ENCODE measurements around the gene SYNE1.
"Not testable (repeated sequence)": the region's sequence is repeated elsewhere in the genome, so short reads cannot be mapped to it uniquely, and the experiment has no call there.

Gene SYNE1

GRCh38 chr6:152086223-152086873 is 550.8 kb downstream of the SYNE1 start:
- in situ Hi-C loops (cut with HindIII; ENCODE audit: low sequenced_read_pairs), result loop anchor here (5.0 kb wide), 1 partner anchor 94 kb away; no protein-coding TSS in a partner anchor

- in situ Hi-C loops (cut with HindIII; ENCODE audit: low sequenced_read_pairs), result loop anchor here (5.0 kb wide), 1 partner anchor 93 kb away; no protein-coding TSS in a partner anchor
Measured at GRCh38 chr6:152085451-152085921, 551.7 kb downstream of the SYNE1 start.

- in situ Hi-C loops (cut with HindIII; ENCODE audit: low sequenced_read_pairs), result no loop called here
Measured at GRCh38 chr6:152078804-152079203, 558.4 kb downstream of the SYNE1 start.

GRCh38 chr6:152078001-152078400 is 559.2 kb downstream of the SYNE1 start:
- in situ Hi-C loops (cut with HindIII; ENCODE audit: low sequenced_read_pairs), result no loop called here

GRCh38 chr6:152076242-152076641 is 560.9 kb downstream of the SYNE1 start:
- in situ Hi-C loops (cut with HindIII; ENCODE audit: low sequenced_read_pairs), result not testable (repeated sequence)

- in situ Hi-C loops (cut with HindIII; ENCODE audit: low sequenced_read_pairs), result no loop called here
Measured at GRCh38 chr6:152071843-152072242, 565.3 kb downstream of the SYNE1 start.

All from endothelial cell of hepatic sinusoid (primary cell).